Fibroblast of skin of right quadriceps (primary cell): ENCODE measurements around the gene RBP4.

Experiments
- DNase-seq: peaks from one replicate; pipeline ENCODE4 v3.0.0-alpha.2; 2013

RBP4 gene

DNA sequence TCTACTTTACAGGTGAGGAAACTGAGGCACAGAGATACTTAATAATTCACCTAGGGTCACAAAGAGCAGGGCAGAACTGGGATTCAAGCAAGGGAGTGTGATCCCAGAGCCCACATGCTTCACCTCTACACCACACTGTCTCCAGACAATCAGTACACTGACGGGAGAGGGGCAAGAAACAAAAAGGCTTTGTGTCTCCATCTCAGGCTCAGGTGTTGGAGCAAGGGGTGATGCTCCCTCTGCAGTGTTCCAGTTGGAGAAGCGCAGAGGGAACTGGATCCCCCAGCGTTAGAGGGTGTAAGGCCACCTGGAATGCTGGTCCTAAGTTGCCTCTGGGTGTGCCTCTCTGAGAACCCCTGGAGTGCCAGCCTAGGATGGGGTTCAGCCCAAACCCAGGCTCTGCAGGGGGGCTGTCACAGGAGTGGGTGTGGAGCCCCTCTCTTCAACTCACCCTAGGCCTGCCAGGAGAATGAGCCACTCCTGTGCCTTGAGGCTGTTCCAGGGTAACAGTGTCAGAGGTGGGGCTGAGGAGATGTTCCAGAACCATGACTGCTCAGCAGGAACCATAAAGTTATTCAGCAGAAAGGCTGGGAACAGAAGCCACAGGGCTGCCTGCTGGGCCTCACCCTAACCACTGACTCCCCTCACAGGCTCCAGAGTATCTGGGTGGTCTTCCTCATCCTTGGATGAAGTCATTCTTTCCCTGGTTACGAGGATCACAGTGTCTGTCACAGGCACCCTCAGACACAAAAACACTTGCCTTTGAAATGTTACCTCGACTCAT lies 5.5 kb downstream of the RBP4 start:
- peak; percentile 51 for DNase-seq

DNA sequence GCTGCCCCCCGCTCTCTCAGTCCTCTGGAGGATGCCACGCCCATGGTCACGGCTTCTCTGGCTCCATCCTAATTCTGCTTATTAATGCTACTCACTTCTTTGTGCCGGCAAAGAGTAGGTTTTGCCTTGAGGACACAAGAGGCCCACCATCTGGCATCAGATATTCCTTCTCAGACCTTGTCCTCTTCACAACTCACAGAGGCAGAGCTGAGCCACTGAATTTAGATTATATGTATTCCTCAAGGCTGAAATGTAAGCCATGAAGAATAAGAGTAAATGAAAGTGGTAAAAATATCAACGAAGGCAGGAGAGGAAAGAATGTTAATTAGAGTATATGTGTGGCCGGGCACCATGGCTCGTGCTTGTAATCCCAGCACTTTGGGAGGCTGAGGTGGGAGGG lies 6.5 kb downstream of the RBP4 start:
- no peak for DNase-seq

DNA sequence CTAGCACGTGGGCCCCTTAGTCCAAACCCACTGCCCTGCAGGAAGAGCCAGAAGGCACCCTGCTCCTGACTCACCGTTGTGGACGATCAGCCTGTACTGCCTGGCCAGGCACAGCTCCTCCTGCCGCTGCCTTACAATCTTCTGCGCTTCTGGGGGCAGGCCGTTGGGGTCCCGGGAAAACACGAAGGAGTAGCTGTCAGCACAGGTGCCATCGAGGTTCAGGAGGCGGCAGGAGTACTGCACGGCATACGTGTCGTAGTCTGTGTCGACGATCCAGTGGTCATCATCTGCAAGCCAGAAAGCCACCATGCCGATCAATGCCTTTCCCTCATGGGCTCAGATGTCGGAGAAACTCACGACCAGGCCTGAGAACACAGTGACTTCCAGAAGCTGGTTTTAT lies 7.3 kb downstream of the RBP4 start:
- DNase-seq: no peak

DNA sequence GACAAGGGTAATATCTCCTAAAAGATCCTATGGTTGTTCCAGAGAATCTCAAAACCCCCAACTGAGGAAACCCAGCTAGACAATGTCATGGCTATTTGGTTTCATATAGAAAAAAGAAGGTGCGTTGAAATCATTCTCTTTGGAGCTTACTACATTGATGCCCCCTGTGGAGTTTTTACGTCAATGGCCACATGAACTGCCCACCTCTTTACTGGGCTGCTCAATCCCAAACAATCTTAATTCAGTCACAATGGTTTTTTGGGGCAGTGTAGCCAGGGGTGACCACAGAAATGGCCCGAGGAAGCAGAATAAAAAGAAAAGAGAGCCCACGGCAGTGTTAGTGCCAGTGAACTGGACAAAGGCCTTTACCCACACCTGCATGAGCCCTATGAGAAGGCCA lies 7.8 kb downstream of the RBP4 start:
- DNase-seq: no peak

DNA sequence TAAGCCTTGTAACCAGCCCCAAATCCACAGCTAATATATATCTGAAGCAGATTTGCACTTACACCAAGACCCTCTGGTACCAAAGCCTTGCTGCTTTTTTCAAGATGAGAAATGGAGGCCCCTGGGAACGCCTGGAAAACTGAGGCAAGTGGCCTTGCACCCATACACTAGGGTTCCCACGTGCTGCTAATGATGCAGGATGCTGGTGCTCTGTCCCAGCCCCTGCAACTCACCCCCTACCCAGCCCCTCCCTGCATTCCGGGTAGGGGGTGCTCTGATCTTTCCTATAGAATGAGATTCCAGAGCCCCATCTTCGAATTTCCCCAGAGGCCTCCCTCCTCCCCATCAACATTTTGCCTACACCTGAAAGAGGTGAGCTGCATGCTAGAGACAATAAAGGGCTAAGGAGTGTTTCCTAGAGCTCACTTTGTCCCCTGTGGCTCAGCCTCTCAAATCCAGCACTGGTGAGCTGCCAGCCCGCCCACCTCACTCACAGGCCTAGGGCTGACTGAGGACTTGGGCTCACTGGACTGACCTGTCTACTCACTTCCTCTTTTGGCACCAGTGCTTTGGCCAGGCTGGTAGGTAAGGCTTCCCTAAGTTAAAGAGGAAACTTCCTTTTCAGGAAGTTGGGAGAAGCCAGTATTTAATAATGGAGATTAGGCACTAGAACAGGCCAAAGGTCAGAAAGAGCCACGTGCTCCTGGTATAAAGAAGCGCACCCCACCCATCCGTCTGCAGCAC lies 9.8 kb downstream of the RBP4 start:
- no peak for DNase-seq

DNA sequence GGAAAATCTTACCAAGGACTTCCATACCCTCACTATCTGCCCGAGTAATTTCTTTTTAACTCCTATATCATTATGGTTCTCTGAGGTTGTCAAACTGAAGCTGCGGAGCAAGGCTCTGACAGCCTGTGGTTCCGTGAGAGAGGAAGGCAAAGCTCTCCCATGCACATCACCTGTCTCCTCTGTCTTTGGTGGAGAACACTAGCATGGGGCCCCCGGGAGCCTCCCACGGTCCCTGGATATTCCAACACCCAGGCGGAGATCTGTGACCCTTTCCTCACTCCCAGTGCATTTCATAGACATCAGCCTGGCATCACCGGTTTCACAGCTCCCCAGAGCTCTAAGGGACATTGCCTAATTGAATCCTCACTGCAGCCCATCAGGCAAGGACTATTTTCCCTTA lies 10.4 kb downstream of the RBP4 start:
- DNase-seq: no peak

DNA sequence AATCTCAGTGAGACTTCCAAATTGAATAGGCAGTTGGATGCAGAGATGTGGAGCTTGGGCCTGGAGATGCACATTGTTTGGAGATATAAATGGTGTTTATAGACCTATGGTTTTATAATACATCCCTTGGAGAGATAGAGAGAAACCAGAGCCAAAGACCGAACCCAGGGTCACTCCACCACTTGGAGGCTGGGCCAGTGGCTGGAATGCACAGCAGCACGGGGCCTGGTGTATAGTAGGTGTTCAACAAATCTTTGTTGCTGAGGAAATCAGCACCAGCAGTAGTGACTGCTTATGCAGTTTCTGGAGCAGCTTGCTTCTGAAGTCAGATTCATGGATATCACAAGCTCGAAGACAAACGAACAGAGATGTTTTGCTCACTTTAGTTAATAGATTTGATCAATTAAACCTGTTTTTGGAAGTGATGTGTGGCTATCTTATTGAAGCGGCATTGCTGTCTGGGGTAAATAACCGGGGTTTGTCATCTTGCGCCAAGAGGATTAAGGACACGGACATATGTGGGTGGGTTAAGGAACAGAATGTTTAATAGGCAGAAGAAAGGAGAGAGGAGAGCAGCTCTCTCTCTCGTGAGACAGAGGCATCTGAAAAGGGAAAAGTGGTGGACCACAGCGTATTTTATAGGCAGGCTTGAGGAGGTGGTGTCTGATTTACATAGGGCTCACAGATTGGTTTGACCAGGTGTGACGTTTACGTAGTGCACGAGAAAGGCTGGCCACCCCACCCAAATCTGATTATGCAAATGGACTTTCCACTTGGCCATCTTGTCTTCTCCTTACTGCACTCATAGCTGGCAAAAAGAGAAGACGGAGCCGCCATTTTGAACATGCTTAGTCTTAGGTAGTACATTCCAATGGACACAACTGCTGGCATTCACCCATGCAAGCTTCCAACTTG lies 11.1 kb downstream of the RBP4 start:
- no peak for DNase-seq

DNA sequence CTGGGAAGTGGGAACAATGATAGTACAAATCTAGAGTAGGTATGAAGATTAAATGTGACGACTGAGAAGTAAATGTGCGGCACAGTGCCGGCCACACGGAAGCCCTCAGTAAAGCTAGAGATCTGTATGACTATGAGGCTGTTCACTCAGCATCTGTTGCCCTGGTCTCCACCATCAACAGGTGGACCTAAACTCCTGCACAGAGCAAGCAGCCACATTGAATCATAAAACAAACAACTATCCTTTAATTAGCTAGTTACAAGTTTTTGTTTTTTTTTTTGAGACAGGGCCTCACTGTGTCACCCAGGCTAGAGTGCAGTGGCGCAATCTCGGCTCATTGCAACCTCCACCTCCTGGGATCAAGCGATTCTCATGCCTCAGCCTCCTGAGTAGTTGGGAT lies 16.6 kb downstream of the RBP4 start:
- DNase-seq: no peak

DNA sequence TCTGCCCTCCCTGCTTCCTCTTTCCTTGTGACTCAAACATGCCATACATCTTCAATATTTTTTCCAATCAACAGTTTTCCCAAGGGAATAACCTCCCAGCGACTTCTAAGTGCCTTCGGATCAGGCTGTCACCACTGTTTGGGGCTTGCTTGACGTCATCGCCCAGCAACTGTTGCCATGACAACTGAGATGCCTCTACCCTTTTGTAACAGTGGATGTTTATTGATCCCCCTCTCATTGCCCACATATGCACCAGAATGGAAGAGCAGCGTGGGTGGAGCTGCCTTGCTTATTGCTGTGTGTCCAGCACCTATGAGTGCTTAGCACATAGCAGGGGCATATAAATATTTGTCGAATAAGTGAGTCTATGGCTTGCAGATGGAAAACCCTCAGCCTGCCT lies 20.2 kb downstream of the RBP4 start:
- peak; percentile 31 for DNase-seq

DNA sequence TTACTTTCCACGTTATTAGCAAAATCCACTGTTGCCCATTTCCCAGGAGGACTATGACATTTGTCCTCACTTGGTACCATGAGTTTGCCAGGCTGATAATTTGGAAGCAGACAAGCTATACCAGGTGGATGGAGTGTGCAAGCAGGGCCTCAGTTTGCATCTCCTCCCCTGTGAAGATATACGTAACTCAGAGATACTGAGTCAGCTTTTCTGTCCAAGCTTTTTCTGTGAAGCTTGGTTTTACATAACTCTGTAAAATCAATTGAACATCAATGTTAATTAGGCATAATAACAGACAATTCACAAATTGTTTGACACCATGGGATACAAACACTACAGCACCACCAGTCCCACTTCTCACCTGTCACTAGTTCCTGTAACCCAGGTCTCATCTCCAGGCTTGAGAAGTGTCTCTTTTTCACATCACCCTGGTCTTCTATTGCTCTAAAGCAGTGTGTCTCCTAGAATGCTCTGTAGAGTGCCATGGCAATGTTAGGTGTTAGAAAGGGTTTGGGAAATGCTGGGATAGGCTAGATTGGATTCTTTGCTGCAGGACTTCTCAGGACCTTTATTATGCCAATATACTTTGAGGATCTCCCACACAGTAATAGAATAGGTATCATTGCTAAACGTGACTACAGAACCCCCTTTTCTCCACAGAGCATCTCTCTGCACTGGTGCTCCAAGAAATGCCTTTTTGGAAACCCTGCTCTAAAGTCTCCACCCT lies 20.9 kb downstream of the RBP4 start:
- DNase-seq: no peak

DNA sequence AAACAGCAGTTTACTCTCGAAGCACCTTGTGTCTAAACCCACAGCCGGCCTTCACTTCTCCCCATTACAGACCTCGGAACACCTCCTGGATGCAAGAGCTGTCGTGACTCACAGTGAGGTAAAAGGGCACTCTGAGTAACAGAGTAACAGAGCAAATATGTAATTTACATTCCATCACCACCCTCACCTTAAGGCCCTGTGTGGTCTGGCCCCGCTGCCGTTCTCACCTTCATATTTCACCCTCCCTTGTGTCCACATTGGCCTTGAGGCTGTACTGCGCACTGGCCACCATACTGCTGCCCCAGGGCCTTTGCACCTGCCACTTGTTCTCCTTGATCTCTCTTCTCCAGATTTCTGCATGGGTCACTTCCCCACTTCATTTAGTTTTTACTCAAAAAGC lies 21.9 kb downstream of the RBP4 start:
- no peak for DNase-seq

DNA sequence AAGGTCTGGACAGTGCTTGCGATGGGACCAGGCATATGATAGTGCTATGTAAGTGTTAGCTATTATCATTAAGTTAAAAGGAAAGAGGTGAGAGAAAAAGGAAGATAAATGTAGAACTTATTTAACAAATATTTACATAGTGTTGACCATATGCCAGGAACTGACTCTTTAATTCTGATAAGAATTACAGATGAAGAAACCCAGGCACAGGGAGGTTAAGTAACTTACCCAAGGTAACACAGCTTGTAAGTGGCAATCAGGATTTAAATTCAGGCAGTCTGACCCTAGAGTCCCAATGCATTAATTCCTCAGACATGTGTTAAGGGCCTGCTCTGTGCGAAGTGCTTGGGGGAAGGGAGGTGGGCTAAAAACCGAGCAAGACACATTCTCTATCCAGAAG lies 23.5 kb downstream of the RBP4 start:
- DNase-seq: no peak

DNA sequence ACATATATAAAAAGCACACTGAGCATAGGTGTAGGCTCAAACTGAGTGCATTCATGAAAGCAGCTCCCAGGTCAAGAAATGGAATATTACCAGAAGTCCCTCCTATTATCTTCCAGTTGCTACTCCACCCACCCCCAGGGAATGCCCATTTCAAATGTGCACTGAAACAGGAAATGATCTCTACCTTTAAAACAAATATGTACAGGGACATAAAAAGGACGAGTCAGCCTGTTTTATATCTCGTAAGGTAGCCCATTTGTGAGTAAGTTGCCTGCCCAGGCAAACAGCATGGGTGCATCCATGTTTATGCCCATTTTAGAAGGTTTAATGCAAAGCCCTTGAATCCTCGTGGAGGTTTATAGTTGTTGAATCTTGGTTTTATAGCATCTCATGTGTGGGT lies 24.1 kb downstream of the RBP4 start:
- no peak for DNase-seq

DNA sequence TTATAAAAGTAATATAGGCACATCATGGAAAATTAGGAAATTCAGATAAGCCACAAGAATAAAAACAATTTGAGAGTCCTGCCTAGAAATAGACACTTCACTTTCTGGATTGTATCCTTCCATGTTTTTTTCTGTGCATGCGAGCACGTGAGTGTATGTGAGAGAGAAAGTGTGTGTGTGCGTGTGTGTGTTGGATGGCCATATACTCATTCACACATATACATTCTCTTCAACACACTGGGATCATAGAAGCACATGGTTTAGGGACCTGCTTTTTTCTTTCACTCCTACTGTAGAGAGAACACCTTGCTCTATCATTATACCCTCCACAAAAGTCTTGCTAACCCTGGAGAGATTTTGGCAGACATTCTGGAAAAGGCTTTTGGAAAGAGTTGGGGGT lies 27.1 kb downstream of the RBP4 start:
- DNase-seq: no peak

DNA sequence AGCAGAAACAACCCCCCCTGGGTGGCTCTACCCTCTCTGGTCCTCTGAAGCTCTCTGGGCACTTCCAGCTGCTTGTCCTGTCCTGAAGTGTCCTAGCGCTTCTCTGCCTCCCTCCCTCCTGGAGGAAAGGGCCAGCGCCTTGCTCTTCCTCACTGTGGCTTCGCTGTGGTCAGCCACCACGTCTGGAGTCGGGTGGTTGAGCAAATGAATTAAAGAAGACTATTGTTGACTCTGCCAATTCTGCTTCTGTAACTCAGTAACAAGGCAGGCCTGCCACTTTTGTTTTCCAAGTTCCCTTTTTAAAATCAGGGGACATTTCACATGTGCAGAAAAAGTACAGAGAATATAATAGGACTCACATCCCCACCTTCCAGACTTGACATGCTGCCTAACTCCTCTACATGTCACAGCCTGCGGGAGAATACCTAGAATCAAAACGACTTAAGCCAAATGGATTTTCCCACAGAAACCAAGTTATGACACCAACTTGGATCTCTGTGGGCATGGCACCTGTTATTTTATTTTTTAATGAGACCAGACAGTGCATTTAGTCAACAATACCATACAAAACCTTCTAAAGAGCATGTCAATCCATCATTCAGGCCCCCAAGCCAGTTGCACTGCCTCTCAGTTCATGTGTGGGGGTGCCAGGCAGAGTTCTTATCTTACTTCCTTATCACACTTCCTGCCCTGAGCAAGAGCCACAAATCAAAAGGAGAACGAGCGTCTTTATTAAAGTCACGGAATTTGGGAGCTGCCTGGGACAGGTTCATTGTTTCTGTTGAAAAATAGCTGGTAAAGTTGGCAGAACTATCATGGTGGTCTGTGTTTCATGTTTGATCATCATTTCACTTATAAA lies 27.8 kb downstream of the RBP4 start:
- DNase-seq: no peak

DNA sequence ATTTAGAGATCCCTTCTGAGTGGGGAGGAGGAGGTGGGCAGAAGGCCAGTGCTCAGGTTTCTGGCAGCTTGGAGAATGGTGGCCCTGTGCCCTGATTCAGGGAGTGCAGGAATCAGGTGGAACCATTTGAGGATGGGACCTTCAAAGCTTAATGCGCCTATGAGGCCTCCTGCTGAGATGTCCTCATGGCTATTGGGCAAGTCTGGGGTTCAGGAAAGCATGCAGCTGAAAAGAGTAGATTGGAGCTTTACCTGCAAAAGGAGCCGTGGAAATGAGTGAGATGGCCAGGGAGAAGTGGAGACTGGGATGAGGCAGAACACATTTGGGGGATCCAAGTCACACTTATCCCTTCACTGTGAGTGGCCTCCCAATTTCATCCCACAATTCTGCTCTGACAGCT lies 28.4 kb downstream of the RBP4 start:
- no peak for DNase-seq

DNA sequence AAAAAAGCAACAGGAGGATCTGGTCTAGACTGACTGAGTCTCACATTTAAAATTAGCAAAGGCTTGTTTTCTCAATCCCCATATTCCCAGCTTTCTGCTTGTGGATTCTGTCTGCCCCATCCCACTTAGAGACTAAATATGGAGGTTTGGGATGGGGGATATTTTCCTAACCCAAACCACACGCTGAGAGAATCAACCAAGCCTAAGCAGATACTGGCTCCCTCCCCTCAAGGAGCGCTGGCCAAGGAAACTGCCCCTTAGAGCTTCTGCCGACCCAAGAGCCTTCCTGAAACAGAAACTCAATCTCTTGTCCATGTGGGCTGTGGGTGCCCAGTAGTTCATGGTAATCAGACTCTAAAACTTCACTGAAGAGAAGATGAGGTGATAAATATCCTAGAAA lies 30.7 kb downstream of the RBP4 start:
- DNase-seq: no peak

DNA sequence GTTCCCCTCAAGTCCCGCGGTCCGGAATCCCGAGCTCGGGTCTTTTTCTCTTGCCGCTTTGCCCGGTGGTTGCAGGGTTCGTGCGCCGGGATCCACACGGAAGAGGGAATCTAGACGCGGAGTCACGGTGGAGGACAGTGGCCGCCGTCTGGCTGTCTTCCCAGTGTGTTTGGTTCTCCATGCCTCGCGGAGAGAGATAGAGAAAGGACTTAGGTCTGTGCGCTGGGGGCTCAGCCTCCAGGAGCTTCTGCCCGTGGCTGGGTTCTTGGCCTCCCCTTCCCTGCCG lies 33.0 kb downstream of the RBP4 start:
- DNase-seq: no peak

DNA sequence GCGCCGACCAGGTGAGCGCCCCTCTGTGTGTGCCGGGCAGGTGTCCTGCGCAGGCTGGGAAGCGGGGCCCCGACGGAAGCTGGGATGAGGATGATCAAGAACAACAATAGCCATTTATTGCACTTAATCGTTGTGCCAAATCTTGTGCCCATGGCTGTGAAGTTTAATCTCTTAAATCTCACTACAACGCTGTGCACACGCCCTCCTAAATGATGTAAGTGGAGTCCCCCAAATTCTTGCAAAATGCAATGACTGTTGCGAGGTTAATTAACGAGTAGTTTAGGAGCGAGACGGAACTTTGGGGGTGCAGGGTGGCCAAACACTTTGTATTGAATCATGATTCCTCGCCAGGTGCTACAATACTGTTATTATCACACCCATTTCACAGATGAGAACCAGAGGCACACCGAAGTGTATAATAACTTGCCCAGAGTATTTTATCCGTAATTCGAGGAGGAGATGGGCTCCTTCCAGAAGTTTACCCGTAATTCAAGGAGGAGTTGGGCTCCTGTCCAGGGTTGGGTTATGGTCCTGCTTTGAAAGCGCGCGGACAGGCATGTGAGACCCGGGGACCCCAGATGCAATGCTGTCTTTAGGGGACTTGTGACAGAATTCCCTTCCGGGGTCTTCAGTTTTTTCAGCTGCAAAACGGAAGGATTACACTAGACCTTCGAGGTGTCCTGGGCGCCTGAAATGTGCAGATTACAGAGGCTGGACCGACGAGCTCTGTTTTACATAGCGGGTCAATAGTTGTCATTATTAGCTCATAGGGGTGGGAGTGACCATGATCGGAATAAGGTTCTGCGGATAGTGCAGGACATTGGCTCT lies 33.5 kb downstream of the RBP4 start:
- DNase-seq: no peak

DNA sequence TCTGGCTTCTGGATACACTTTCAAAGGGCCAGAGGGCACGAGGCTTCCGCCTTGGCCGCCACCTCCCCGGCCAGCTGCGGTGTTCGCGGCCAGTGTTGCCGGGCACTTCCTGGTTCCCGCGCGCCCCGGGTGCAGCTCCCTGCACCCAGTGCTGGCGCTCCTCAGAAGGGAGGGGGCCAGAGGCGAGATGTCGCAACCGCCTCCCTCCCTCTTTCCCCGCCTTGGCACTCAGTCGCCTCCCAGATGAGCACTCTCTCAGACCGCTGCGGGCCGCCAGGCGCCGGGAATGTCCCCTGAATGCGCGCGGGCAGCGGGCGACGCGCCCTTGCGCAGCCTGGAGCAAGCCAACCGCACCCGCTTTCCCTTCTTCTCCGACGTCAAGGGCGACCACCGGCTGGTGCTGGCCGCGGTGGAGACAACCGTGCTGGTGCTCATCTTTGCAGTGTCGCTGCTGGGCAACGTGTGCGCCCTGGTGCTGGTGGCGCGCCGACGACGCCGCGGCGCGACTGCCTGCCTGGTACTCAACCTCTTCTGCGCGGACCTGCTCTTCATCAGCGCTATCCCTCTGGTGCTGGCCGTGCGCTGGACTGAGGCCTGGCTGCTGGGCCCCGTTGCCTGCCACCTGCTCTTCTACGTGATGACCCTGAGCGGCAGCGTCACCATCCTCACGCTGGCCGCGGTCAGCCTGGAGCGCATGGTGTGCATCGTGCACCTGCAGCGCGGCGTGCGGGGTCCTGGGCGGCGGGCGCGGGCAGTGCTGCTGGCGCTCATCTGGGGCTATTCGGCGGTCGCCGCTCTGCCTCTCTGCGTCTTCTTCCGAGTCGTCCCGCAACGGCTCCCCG lies 34.4 kb downstream of the RBP4 start, which contains the start of gene FFAR4:
TSS of gene FFAR4 (plus strand) at position 231 of the 842 bp plus-strand sequence. CDS start at position 287, 56 bp downstream.
- no peak for DNase-seq
